GM12875 (cell line): ENCODE results near the gene RNASE8.

Experiments used
- H3K4me3 ChIP-seq: one replicate; pipeline ENCODE4 v1.5.1; 2011; ENCODE audit warnings: low read depth, low read length, control low read depth
- TF ChIP-seq, protein P1 (sequence below): IDR thresholded peaks from 2 replicates; pipeline ENCODE4 v1.5.1; 2011; ENCODE audit warnings: low read depth, mild to moderate bottlenecking, control low read depth, inconsistent platforms, low read length, moderate library complexity, borderline replicate concordance; ENCODE audit not compliant: insufficient read depth

Gene RNASE8

DNA sequence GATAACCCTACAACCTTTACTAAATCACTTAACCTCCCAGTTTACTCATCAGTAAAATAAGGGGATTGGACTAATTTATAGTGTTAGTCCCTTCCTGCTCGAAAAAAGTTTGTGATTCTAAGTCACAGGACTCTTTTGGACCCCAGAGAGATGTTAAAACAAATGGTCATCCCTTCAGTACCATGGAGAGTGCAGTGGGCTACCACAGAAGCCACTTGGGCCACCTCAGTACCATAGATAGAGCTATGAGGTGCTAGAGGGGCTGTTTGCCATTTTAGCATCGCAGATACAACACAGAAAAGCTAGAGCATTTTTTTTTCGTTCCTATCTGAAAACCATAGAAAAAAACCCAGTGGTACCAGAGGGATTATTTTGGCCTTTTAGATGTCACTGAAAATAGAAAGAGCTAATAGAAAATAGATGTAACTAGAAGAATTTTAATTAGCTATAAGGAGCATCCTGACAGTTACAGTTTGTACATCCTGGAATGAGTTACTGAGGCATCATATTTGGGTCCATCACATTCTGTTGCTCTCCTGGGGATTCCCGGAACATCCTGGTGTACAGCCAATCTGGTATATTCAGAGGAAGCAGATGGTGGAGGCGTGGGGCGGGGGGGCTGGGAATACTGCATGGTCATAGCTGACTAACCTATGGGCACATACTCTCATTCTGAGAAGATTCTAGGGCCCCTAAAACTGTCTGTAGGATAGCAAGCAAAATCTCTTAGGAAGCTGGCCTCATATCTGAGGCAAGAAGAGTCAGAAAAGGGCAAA is 38.0 kb downstream of the RNASE8 start:
- TF ChIP-seq, protein P1, sequence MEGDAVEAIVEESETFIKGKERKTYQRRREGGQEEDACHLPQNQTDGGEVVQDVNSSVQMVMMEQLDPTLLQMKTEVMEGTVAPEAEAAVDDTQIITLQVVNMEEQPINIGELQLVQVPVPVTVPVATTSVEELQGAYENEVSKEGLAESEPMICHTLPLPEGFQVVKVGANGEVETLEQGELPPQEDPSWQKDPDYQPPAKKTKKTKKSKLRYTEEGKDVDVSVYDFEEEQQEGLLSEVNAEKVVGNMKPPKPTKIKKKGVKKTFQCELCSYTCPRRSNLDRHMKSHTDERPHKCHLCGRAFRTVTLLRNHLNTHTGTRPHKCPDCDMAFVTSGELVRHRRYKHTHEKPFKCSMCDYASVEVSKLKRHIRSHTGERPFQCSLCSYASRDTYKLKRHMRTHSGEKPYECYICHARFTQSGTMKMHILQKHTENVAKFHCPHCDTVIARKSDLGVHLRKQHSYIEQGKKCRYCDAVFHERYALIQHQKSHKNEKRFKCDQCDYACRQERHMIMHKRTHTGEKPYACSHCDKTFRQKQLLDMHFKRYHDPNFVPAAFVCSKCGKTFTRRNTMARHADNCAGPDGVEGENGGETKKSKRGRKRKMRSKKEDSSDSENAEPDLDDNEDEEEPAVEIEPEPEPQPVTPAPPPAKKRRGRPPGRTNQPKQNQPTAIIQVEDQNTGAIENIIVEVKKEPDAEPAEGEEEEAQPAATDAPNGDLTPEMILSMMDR, result no peak

GRCh38 chr14:21096438-21096837 is 38.8 kb downstream of the RNASE8 start:
- no peak overlapping the region for H3K4me3 ChIP-seq
- TF ChIP-seq, protein P1, result no peak

More for the DNA sequence above, 38.0 kb downstream of the RNASE8 start:
- no peak overlapping the region for H3K4me3 ChIP-seq

GRCh38 chr14:21096978-21097635 is 39.5 kb downstream of the RNASE8 start:
- no peak overlapping the region for H3K4me3 ChIP-seq
- TF ChIP-seq, protein P1, result no peak

GRCh38 chr14:21097636-21098075 is 40.0 kb downstream of the RNASE8 start:
- no peak overlapping the region for H3K4me3 ChIP-seq
- TF ChIP-seq, protein P1, result no peak

DNA sequence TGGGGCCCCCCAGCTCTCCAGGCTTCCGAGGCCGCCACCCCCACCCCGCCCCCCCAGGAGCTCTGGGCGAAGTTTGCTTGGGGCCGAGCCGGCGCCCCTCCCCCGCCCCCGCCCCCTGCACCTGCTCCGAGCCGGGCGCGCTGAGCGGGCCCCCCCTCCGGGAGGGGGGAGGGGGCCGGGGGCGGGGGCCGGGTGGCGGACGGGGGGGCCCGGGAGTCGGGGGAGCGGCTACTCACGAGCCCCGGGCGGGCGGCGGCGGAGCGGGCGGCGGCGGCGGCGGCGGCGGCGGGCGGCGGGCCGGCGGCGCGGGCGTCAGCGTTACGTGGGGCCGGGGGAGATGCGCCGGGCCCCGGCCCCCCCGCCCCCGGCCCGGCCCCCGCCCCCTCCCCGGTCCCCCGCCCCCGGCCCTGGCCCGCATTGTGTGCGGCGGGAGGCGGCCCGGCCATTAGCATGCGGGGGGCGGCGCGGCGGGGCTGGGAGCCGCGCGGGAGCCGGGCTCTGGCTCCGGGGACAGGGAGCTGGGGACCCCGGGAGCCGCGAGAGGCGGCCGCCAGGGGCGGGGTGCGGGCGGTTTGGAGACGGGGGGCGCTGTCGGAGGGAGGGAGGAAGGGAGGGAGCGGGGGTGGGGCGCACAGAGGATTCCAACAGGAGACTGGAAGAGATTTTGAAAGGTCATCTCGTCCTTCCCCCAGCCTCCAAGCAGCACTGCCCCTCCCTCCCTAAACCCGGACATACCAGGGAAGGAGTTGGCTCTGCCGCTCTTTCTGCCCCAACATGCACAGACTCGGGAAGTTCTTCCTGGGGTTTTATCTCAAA is 40.7 kb downstream of the RNASE8 start, which contains the start of gene ZNF219:
Gene ZNF219 (minus strand): TSS at position 580 of the 816 bp plus-strand sequence. CDS start 5,064 bp downstream, outside the sequence.
- H3K4me3 ChIP-seq, result no peak within 1 kb of the TSS
- TF ChIP-seq, protein P1, result no peak

- TF ChIP-seq, protein P1, result no peak
- H3K4me3 ChIP-seq, result no peak overlapping the region
Measured at GRCh38 chr14:21098892-21099595, 41.4 kb downstream of the RNASE8 start.
